Frontal cortex (tissue), 4 donors: ENCODE data around the gene LMBRD2. TPM values are rescaled to one million over a fixed set of nuclear protein-coding genes. Genes with fewer than 3 reads are reported as not detected.
"Not testable (repeated sequence)": the region's sequence is repeated elsewhere in the genome, so short reads cannot be mapped to it uniquely, and the experiment has no call there.

Source experiments
- DNase-seq, 2 donors: peaks; one replicate each; pipeline ENCODE4 v3.0.0; 2012; ENCODE audit warnings: low spot score in 2 of 2
- FAIRE-seq: peaks from 2 replicates; lab custom pipeline; 2012; peaks lifted over from hg19 to GRCh38; lab: Jason Lieb, UNC
- total RNA-seq: library from RNA; depleted of rRNA; stranded (reverse); fragments of >200 nt; gene quantifications from one replicate; pipeline ENCODE4 v1.2.3, GENCODE V29; 2014
- donor health status: control.
- donor health status: control.
- donor health status: control.

LMBRD2 gene
- total RNA-seq, 1 donor from 2014 or later: 77.9 TPM

- DNase-seq (no peak), FAIRE-seq (no peak)
Observed at GRCh38 chr5:36164461-36164860, 12.8 kb upstream of the LMBRD2 start.

GRCh38 chr5:36162810-36163486, 11.3 kb upstream of the LMBRD2 start:
- FAIRE-seq (no peak), DNase-seq (no peak)

- no peak for FAIRE-seq
- DNase-seq: no peak
Observed at GRCh38 chr5:36161361-36161760, 9.7 kb upstream of the LMBRD2 start.

GRCh38 chr5:36160617-36161016, 8.9 kb upstream of the LMBRD2 start:
- FAIRE-seq: no peak

GRCh38 chr5:36158144-36158543, 6.5 kb upstream of the LMBRD2 start:
- no peak for FAIRE-seq

More at GRCh38 chr5:36160617-36161016, 8.9 kb upstream of the LMBRD2 start:
- DNase-seq: no peak

GRCh38 chr5:36156619-36157018, 4.9 kb upstream of the LMBRD2 start:
- DNase-seq: no peak
- no peak for FAIRE-seq

More at GRCh38 chr5:36158144-36158543, 6.5 kb upstream of the LMBRD2 start:
- DNase-seq: no peak

- DNase-seq: no peak
Observed at GRCh38 chr5:36156121-36156601, 4.5 kb upstream of the LMBRD2 start.

GRCh38 chr5:36155291-36155690, 3.6 kb upstream of the LMBRD2 start:
- FAIRE-seq (no peak), DNase-seq (no peak)

More at GRCh38 chr5:36156121-36156601, 4.5 kb upstream of the LMBRD2 start:
- FAIRE-seq: no peak

GRCh38 chr5:36153726-36154125, 2.0 kb upstream of the LMBRD2 start:
- FAIRE-seq: no peak
- DNase-seq: no peak

- FAIRE-seq (no peak), DNase-seq (no peak)
Observed at GRCh38 chr5:36153298-36153677, 1.6 kb upstream of the LMBRD2 start.

GRCh38 chr5:36152324-36153297, 924 bp upstream of the LMBRD2 start:
- FAIRE-seq (no peak), DNase-seq (no peak)

- DNase-seq (peak; percentile 14 to 29), FAIRE-seq (no peak)
Observed at GRCh38 chr5:36150676-36151433, 832 bp downstream of the LMBRD2 start.

- no peak for FAIRE-seq
- DNase-seq: no peak
Observed at GRCh38 chr5:36147681-36148080, 4.0 kb downstream of the LMBRD2 start.

GRCh38 chr5:36146390-36146789, 5.3 kb downstream of the LMBRD2 start:
- no peak for FAIRE-seq
- DNase-seq: no peak

- no peak for DNase-seq
Observed at GRCh38 chr5:36145311-36145710, 6.4 kb downstream of the LMBRD2 start.

GRCh38 chr5:36138900-36139683, 12.6 kb downstream of the LMBRD2 start:
- FAIRE-seq (no peak), DNase-seq (no peak)

More at GRCh38 chr5:36145311-36145710, 6.4 kb downstream of the LMBRD2 start:
- FAIRE-seq: no peak

GRCh38 chr5:36136581-36136980, 15.1 kb downstream of the LMBRD2 start:
- DNase-seq (no peak), FAIRE-seq (peak; percentile 88)

- FAIRE-seq (no peak), DNase-seq (no peak)
Observed at GRCh38 chr5:36135988-36136387, 15.7 kb downstream of the LMBRD2 start.

- not testable (repeated sequence) for FAIRE-seq
Observed at GRCh38 chr5:36133009-36133408, 18.7 kb downstream of the LMBRD2 start.

More at GRCh38 chr5:36133009-36133408, 18.7 kb downstream of the LMBRD2 start:
- not testable (repeated sequence) for DNase-seq
